Common myeloid progenitor, CD34-positive (primary cell): Measurements from ENCODE around the gene FOXL2.

Experiments used
- CTCF ChIA-PET: fragments of 350-600 bp; sonication (Branson Sonifier 250); formaldehyde crosslinking; loops from one replicate; lab custom pipeline; 2021; ENCODE audit warnings: antibody characterized with exemption; lab: Charles Lee
- POLR2A ChIA-PET: fragments of 350-600 bp; sonication (Branson Sonifier 250); formaldehyde crosslinking; loops from one replicate; lab custom pipeline; 2021; ENCODE audit warnings: antibody characterized with exemption; lab: Charles Lee
- DNase-seq, 3 donors: peaks; one replicate each; pipeline versions ENCODE4 v3.0.0 to v3.0.0-alpha.2; 2013
- H3K27ac ChIP-seq, 2 experiments: 1 replicate in 1 of 2; 2 replicates in 1 of 2; pipeline ENCODE4 v1.7.0; 2013; ENCODE audit warnings: inconsistent platforms in 2 of 2, low read length in 2 of 2, mild to moderate bottlenecking in 2 of 2, low read depth in 1 of 2, moderate library complexity in 1 of 2; ENCODE audit not compliant: severe bottlenecking in 2 of 2, insufficient read depth in 1 of 2, poor library complexity in 1 of 2
- H3K27me3 ChIP-seq, 5 experiments: replicated peaks in 2 of 5; 1 replicate in 3 of 5; 2 replicates in 2 of 5; pipeline versions ENCODE4 v1.6.1 to v1.7.0; 2013; ENCODE audit warnings: low read length in 4 of 5, mild to moderate bottlenecking in 2 of 5, moderate library complexity in 2 of 5, inconsistent platforms in 1 of 5; ENCODE audit not compliant: insufficient read depth in 5 of 5, control insufficient read depth in 4 of 5
- H3K36me3 ChIP-seq, 4 experiments: 1 replicate in 2 of 4; 2 replicates in 2 of 4; pipeline versions ENCODE4 v1.6.1 to v1.7.0; 2013; ENCODE audit warnings: low read length in 3 of 4, control low read depth in 1 of 4, mild to moderate bottlenecking in 1 of 4; ENCODE audit not compliant: control insufficient read depth in 4 of 4, insufficient read depth in 4 of 4
- H3K4me1 ChIP-seq, 4 experiments: 1 replicate in 3 of 4; 2 replicates in 1 of 4; pipeline versions ENCODE4 v1.6.1 to v1.7.1; 2013; ENCODE audit warnings: low read length in 3 of 4, mild to moderate bottlenecking in 3 of 4, control low read depth in 1 of 4, inconsistent platforms in 1 of 4, moderate library complexity in 1 of 4; ENCODE audit not compliant: control insufficient read depth in 4 of 4, insufficient read depth in 4 of 4; ENCODE audit errors: control extremely low read depth in 1 of 4
- H3K4me3 ChIP-seq, 7 experiments: 1 replicate in 4 of 7; 2 replicates in 3 of 7; pipeline versions ENCODE4 v1.5.1 to v1.7.0; 2013; ENCODE audit warnings: mild to moderate bottlenecking in 7 of 7, low read length in 6 of 7, moderate library complexity in 6 of 7, inconsistent platforms in 2 of 7, low read depth in 2 of 7, control low read depth in 1 of 7; ENCODE audit not compliant: insufficient read depth in 4 of 7, control insufficient read depth in 1 of 7; ENCODE audit errors: extremely low read depth in 1 of 7
- H3K9me3 ChIP-seq, 5 experiments: 1 replicate in 4 of 5; 2 replicates in 1 of 5; pipeline versions ENCODE4 v1.6.1 to v1.7.1; 2013; ENCODE audit warnings: low read length in 4 of 5, mild to moderate bottlenecking in 2 of 5, inconsistent platforms in 1 of 5, low read depth in 1 of 5, moderate library complexity in 1 of 5; ENCODE audit not compliant: control insufficient read depth in 4 of 5, insufficient read depth in 2 of 5; ENCODE audit errors: control extremely low read depth in 1 of 5
- WGBS: methylation state at CpG from one replicate; pipeline ENCODE4 v1.1.5; 2013; ENCODE audit not compliant: insufficient coverage; 5-methylcytosine and 5-hydroxymethylcytosine counted together

The FOXL2 gene

GRCh38 chr3:138962854-138963560 is 16.1 kb upstream of the FOXL2 start:
- Histone ChIP-seq H3K4me3 (no peak overlapping the region), H3K9me3 (peaks cover 0 to 12% (median 4%) of the 10 kb centered on the region in 5 experiments), H3K27me3 (peaks cover 0 to 31% (median 9%) of the 10 kb centered on the region in 5 experiments), H3K27ac (no peak overlapping the region), H3K36me3 (no peaks in the 10 kb centered on the region), H3K4me1 (peaks cover 0 to 12% (median 9%) of the 10 kb centered on the region in 4 experiments)
- ChIA-PET POLR2A (interaction anchor here (0.6 kb wide), 1 partner anchor 21 kb away, joined by 3 read pairs; no protein-coding TSS in a partner anchor), CTCF (interaction anchor here (0.7 kb wide), 1 partner anchor 14 kb away, joined by 4 read pairs; no protein-coding TSS in a partner anchor)
- WGBS = 92% methylated on average over 8 of the region's 8 CpGs
- no peak for DNase-seq

- ChIA-PET CTCF (interaction anchor here (0.6 to 3.7 kb wide), 8 partner anchors 11 to 151 kb away, joined by 3 to 20 read pairs (median 4); no protein-coding TSS in a partner anchor), POLR2A (no interaction called here)
- Histone ChIP-seq H3K9me3 (peaks cover 0 to 10% (median 4%) of the 10 kb centered on the region in 5 experiments), H3K4me1 (peaks cover 0 to 12% (median 9%) of the 10 kb centered on the region in 4 experiments), H3K36me3 (no peaks in the 10 kb centered on the region), H3K27me3 (peaks cover 0 to 43% (median 12%) of the 10 kb centered on the region in 5 experiments), H3K27ac (no peak overlapping the region), H3K4me3 (peak overlapping the region in 6 of 7 experiments; percentile 7 to 68 (median 53))
- peak in 1 of 3 donors; percentile 18 for DNase-seq
- under 1% methylated on average over 35 of the region's 36 CpGs for WGBS
Measured at GRCh38 chr3:138960417-138960852, 13.5 kb upstream of the FOXL2 start.

- Histone ChIP-seq H3K36me3 (no peaks in the 10 kb centered on the region), H3K9me3 (no peaks in the 10 kb centered on the region), H3K27ac (no peak overlapping the region), H3K4me3 (peak overlapping the region in 2 of 7 experiments; percentile 68 to 69), H3K27me3 (peaks cover 20 to 85% (median 43%) of the 10 kb centered on the region in 5 experiments), H3K4me1 (peaks cover 0 to 33% (median 27%) of the 10 kb centered on the region in 4 experiments)
- ChIA-PET CTCF (interaction anchor here (1.0 to 4.8 kb wide), 5 partner anchors 9 to 26 kb away, joined by 3 to 20 read pairs (median 3); no protein-coding TSS in a partner anchor), POLR2A (no interaction called here)
- 92% methylated on average over 8 of the region's 8 CpGs for WGBS
- DNase-seq = no peak
Measured at GRCh38 chr3:138950701-138951100, 3.8 kb upstream of the FOXL2 start.

GRCh38 chr3:138950006-138950644 is 3.2 kb upstream of the FOXL2 start:
- Histone ChIP-seq H3K27me3 (peaks cover 20 to 84% (median 46%) of the 10 kb centered on the region in 5 experiments), H3K4me3 (peak overlapping the region; percentile 21 to 69 (median 37)), H3K36me3 (no peaks in the 10 kb centered on the region), H3K9me3 (no peaks in the 10 kb centered on the region), H3K4me1 (peaks cover 0 to 38% (median 32%) of the 10 kb centered on the region in 4 experiments), H3K27ac (no peak overlapping the region)
- WGBS = 1% methylated on average over 46 of the region's 53 CpGs
- ChIA-PET CTCF (interaction anchor here (1.1 to 4.8 kb wide), 4 partner anchors 9 to 27 kb away, joined by 3 to 20 read pairs (median 14); no protein-coding TSS in a partner anchor), POLR2A (no interaction called here)
- DNase-seq = peak in 2 of 3 donors; percentile 35 to 53

GRCh38 chr3:138949445-138950005 is 2.6 kb upstream of the FOXL2 start:
- H3K9me3 ChIP-seq = no peaks in the 10 kb centered on the region
- no peak for DNase-seq
- H3K36me3 ChIP-seq = no peaks in the 10 kb centered on the region
- no peak overlapping the region for H3K27ac ChIP-seq
- POLR2A ChIA-PET = no interaction called here
- 3% methylated on average over 20 of the region's 27 CpGs for WGBS
- H3K27me3 ChIP-seq = peaks cover 20 to 84% (median 51%) of the 10 kb centered on the region in 5 experiments
- peaks cover 0 to 43% (median 37%) of the 10 kb centered on the region in 4 experiments for H3K4me1 ChIP-seq
- H3K4me3 ChIP-seq = peak overlapping the region in 6 of 7 experiments; percentile 36 to 69 (median 49)
- CTCF ChIA-PET = interaction anchor here (1.0 to 4.8 kb wide), 5 partner anchors 8 to 532 kb away, joined by 3 to 20 read pairs (median 8); no protein-coding TSS in a partner anchor

GRCh38 chr3:138949002-138949418 is 2.1 kb upstream of the FOXL2 start:
- peaks cover 0 to 47% (median 38%) of the 10 kb centered on the region in 4 experiments for H3K4me1 ChIP-seq
- no peaks in the 10 kb centered on the region for H3K36me3 ChIP-seq
- H3K4me3 ChIP-seq = no peak overlapping the region
- peak in 1 of 3 donors; percentile 28 for DNase-seq
- CTCF ChIA-PET = interaction anchor here (0.9 to 4.8 kb wide), 6 partner anchors 11 to 531 kb away, joined by 3 to 20 read pairs (median 6); no protein-coding TSS in a partner anchor
- WGBS = 45% methylated on average over 3 of the region's 5 CpGs
- H3K9me3 ChIP-seq = no peaks in the 10 kb centered on the region
- POLR2A ChIA-PET = no interaction called here
- H3K27ac ChIP-seq = no peak overlapping the region
- peaks cover 20 to 89% (median 56%) of the 10 kb centered on the region in 5 experiments for H3K27me3 ChIP-seq
